Activated CD4-positive, alpha-beta T cell treated with anti-CD3 and anti-CD28 coated beads, Interleukin-2, amount 10 ng/mL, durations not matched to agents 24 days and 14 days (primary cell): ENCODE measurements around the gene BCKDHB. TPM values are rescaled to one million over a fixed set of nuclear protein-coding genes. Genes with fewer than 3 reads are reported as not detected.

ENCODE experiments used
- DNase-seq: peaks from one replicate; pipeline ENCODE4 v3.0.0; 2022
- H3K27ac Mint-ChIP-seq: one replicate; pipeline ENCODE4 v1.8.0; 2022; ENCODE audit warnings: mild to moderate bottlenecking, mixed read lengths
- H3K27me3 Mint-ChIP-seq: one replicate; pipeline ENCODE4 v1.8.0; 2022; ENCODE audit warnings: mixed read lengths
- H3K36me3 Mint-ChIP-seq: one replicate; pipeline ENCODE4 v1.8.0; 2022; ENCODE audit warnings: low read depth, mild to moderate bottlenecking, mixed read lengths
- H3K4me1 Mint-ChIP-seq: one replicate; pipeline ENCODE4 v1.8.0; 2021; ENCODE audit warnings: mixed read lengths
- H3K4me3 Mint-ChIP-seq: one replicate; pipeline ENCODE4 v1.8.0; 2022; ENCODE audit warnings: mild to moderate bottlenecking, moderate library complexity, mixed read lengths
- H3K9me3 Mint-ChIP-seq: one replicate; pipeline ENCODE4 v1.8.0; 2021; ENCODE audit warnings: mixed read lengths
- intact Hi-C: fragments of 100-400 bp; cut with micrococcal nuclease; formaldehyde crosslinking; loops from one replicate; pipeline ENCODE4 v1.15.1; 2023
- total RNA-seq: library from RNA; stranded (reverse); gene quantifications from 2 replicates; pipeline ENCODE4 v1.2.3, GENCODE V29; 2022

The BCKDHB gene
- total RNA-seq, 1 donor from 2014 or later, result 16.5 TPM

- H3K27me3 Mint-ChIP-seq, result peaks cover 2% of the 10 kb centered on the region
- no peaks in the 10 kb centered on the region for H3K9me3 Mint-ChIP-seq
- intact Hi-C loops, result loop anchor here (10.0 kb wide), 1 partner anchor 127 kb away; no protein-coding TSS in a partner anchor
- no peak for DNase-seq
- no peaks in the 10 kb centered on the region for H3K36me3 Mint-ChIP-seq
- H3K27ac Mint-ChIP-seq, result no peak overlapping the region
- H3K4me3 Mint-ChIP-seq, result no peak overlapping the region
- H3K4me1 Mint-ChIP-seq, result no peaks in the 10 kb centered on the region
Observed at GRCh38 chr6:80341330-80341729, 234.9 kb downstream of the BCKDHB start.

GRCh38 chr6:80343511-80343910, 237.0 kb downstream of the BCKDHB start:
- DNase-seq, result no peak
- Mint-ChIP-seq H3K27me3 (peaks cover 1% of the 10 kb centered on the region), H3K36me3 (no peaks in the 10 kb centered on the region), H3K9me3 (no peaks in the 10 kb centered on the region), H3K4me1 (no peaks in the 10 kb centered on the region), H3K4me3 (no peak overlapping the region), H3K27ac (no peak overlapping the region)
- intact Hi-C loops, result loop anchor here (10.0 kb wide), 1 partner anchor 129 kb away; no protein-coding TSS in a partner anchor

- H3K27me3 Mint-ChIP-seq, result peaks cover 1% of the 10 kb centered on the region
- no peaks in the 10 kb centered on the region for H3K4me1 Mint-ChIP-seq
- no peak overlapping the region for H3K27ac Mint-ChIP-seq
- no peaks in the 10 kb centered on the region for H3K36me3 Mint-ChIP-seq
- intact Hi-C loops, result loop anchor here (10.0 kb wide), 1 partner anchor 132 kb away; no protein-coding TSS in a partner anchor
- DNase-seq, result no peak
- no peak overlapping the region for H3K4me3 Mint-ChIP-seq
- H3K9me3 Mint-ChIP-seq, result no peaks in the 10 kb centered on the region
Observed at GRCh38 chr6:80347101-80347500, 240.6 kb downstream of the BCKDHB start.

- H3K9me3 Mint-ChIP-seq, result no peaks in the 10 kb centered on the region
- no peak for DNase-seq
- no peaks in the 10 kb centered on the region for H3K36me3 Mint-ChIP-seq
- intact Hi-C loops, result loop anchor here (10.0 kb wide), 1 partner anchor 133 kb away; no protein-coding TSS in a partner anchor
- H3K4me1 Mint-ChIP-seq, result no peaks in the 10 kb centered on the region
- no peak overlapping the region for H3K4me3 Mint-ChIP-seq
- H3K27me3 Mint-ChIP-seq, result peaks cover 1% of the 10 kb centered on the region
- H3K27ac Mint-ChIP-seq, result no peak overlapping the region
Observed at GRCh38 chr6:80348263-80348662, 241.8 kb downstream of the BCKDHB start.

GRCh38 chr6:80356000-80356399, 249.5 kb downstream of the BCKDHB start:
- H3K27me3 Mint-ChIP-seq, result no peaks in the 10 kb centered on the region
- intact Hi-C loops, result no loop called here

GRCh38 chr6:80356545-80356944, 250.1 kb downstream of the BCKDHB start:
- H3K36me3 Mint-ChIP-seq, result no peaks in the 10 kb centered on the region
- H3K9me3 Mint-ChIP-seq, result no peaks in the 10 kb centered on the region
- H3K4me3 Mint-ChIP-seq, result no peak overlapping the region
- no peaks in the 10 kb centered on the region for H3K27me3 Mint-ChIP-seq
- no peak for DNase-seq
- H3K4me1 Mint-ChIP-seq, result no peaks in the 10 kb centered on the region
- no peak overlapping the region for H3K27ac Mint-ChIP-seq
- intact Hi-C loops, result no loop called here

More at GRCh38 chr6:80356000-80356399, 249.5 kb downstream of the BCKDHB start:
- Mint-ChIP-seq H3K27ac (no peak overlapping the region), H3K36me3 (no peaks in the 10 kb centered on the region), H3K9me3 (no peaks in the 10 kb centered on the region), H3K4me1 (no peaks in the 10 kb centered on the region), H3K4me3 (no peak overlapping the region)
- DNase-seq, result no peak

GRCh38 chr6:80357081-80357480, 250.6 kb downstream of the BCKDHB start:
- H3K9me3 Mint-ChIP-seq, result no peaks in the 10 kb centered on the region
- intact Hi-C loops, result no loop called here
- H3K36me3 Mint-ChIP-seq, result no peaks in the 10 kb centered on the region
- no peak overlapping the region for H3K4me3 Mint-ChIP-seq
- no peaks in the 10 kb centered on the region for H3K4me1 Mint-ChIP-seq
- no peak overlapping the region for H3K27ac Mint-ChIP-seq
- no peaks in the 10 kb centered on the region for H3K27me3 Mint-ChIP-seq
- DNase-seq, result no peak

GRCh38 chr6:80357674-80358073, 251.2 kb downstream of the BCKDHB start:
- no peaks in the 10 kb centered on the region for H3K36me3 Mint-ChIP-seq
- intact Hi-C loops, result no loop called here
- H3K4me3 Mint-ChIP-seq, result no peak overlapping the region
- DNase-seq, result no peak
- no peak overlapping the region for H3K27ac Mint-ChIP-seq
- no peaks in the 10 kb centered on the region for H3K27me3 Mint-ChIP-seq
- no peaks in the 10 kb centered on the region for H3K4me1 Mint-ChIP-seq
- H3K9me3 Mint-ChIP-seq, result no peaks in the 10 kb centered on the region

- Mint-ChIP-seq H3K9me3 (no peaks in the 10 kb centered on the region), H3K27me3 (no peaks in the 10 kb centered on the region), H3K36me3 (no peaks in the 10 kb centered on the region), H3K4me3 (no peak overlapping the region), H3K4me1 (no peaks in the 10 kb centered on the region), H3K27ac (no peak overlapping the region)
- DNase-seq, result no peak
- intact Hi-C loops, result no loop called here
Observed at GRCh38 chr6:80363501-80364122, 257.1 kb downstream of the BCKDHB start.

GRCh38 chr6:80364149-80364548, 257.7 kb downstream of the BCKDHB start:
- intact Hi-C loops, result no loop called here
- Mint-ChIP-seq H3K4me1 (no peaks in the 10 kb centered on the region), H3K4me3 (no peak overlapping the region), H3K27ac (no peak overlapping the region), H3K9me3 (no peaks in the 10 kb centered on the region), H3K27me3 (no peaks in the 10 kb centered on the region), H3K36me3 (no peaks in the 10 kb centered on the region)
- no peak for DNase-seq

- no peaks in the 10 kb centered on the region for H3K27me3 Mint-ChIP-seq
- no peak for DNase-seq
- no peak overlapping the region for H3K27ac Mint-ChIP-seq
- no peaks in the 10 kb centered on the region for H3K9me3 Mint-ChIP-seq
- no peak overlapping the region for H3K4me3 Mint-ChIP-seq
- intact Hi-C loops, result no loop called here
- H3K36me3 Mint-ChIP-seq, result no peaks in the 10 kb centered on the region
- H3K4me1 Mint-ChIP-seq, result no peaks in the 10 kb centered on the region
Observed at GRCh38 chr6:80366051-80366450, 259.6 kb downstream of the BCKDHB start.

- Mint-ChIP-seq H3K36me3 (no peaks in the 10 kb centered on the region), H3K27me3 (no peaks in the 10 kb centered on the region), H3K9me3 (no peaks in the 10 kb centered on the region), H3K4me1 (no peaks in the 10 kb centered on the region), H3K4me3 (no peak overlapping the region), H3K27ac (no peak overlapping the region)
- intact Hi-C loops, result no loop called here
- no peak for DNase-seq
Observed at GRCh38 chr6:80366714-80367113, 260.2 kb downstream of the BCKDHB start.

- no peak for DNase-seq
- Mint-ChIP-seq H3K27ac (no peak overlapping the region), H3K4me3 (no peak overlapping the region), H3K27me3 (no peaks in the 10 kb centered on the region), H3K36me3 (no peaks in the 10 kb centered on the region), H3K4me1 (no peaks in the 10 kb centered on the region), H3K9me3 (peaks cover 5% of the 10 kb centered on the region)
- intact Hi-C loops, result no loop called here
Observed at GRCh38 chr6:80376411-80376810, 269.9 kb downstream of the BCKDHB start.

- Mint-ChIP-seq H3K27me3 (no peaks in the 10 kb centered on the region), H3K9me3 (no peaks in the 10 kb centered on the region), H3K27ac (no peak overlapping the region), H3K4me3 (no peak overlapping the region), H3K4me1 (no peaks in the 10 kb centered on the region), H3K36me3 (no peaks in the 10 kb centered on the region)
- intact Hi-C loops, result no loop called here
- DNase-seq, result no peak
Observed at GRCh38 chr6:80380566-80380965, 274.1 kb downstream of the BCKDHB start.

- no peaks in the 10 kb centered on the region for H3K4me1 Mint-ChIP-seq
- H3K36me3 Mint-ChIP-seq, result no peaks in the 10 kb centered on the region
- DNase-seq, result no peak
- intact Hi-C loops, result no loop called here
- no peaks in the 10 kb centered on the region for H3K9me3 Mint-ChIP-seq
- no peak overlapping the region for H3K4me3 Mint-ChIP-seq
- H3K27ac Mint-ChIP-seq, result no peak overlapping the region
- no peaks in the 10 kb centered on the region for H3K27me3 Mint-ChIP-seq
Observed at GRCh38 chr6:80382811-80383210, 276.3 kb downstream of the BCKDHB start.
